CD4-positive, alpha-beta T cell (primary cell): ENCODE results near the gene NOL12. TPM values are rescaled to one million over a fixed set of nuclear protein-coding genes. Genes with fewer than 3 reads are reported as not detected.
A peak's percentile ranks its signal among the peaks of the same experiment; 100 is the strongest.

ENCODE experiments used
- ATAC-seq: fragments of 200-7000 bp; cut with Tn5 transposase; one replicate; pipeline ENCODE4 v1.10.0; 2022; ENCODE audit warnings: mild to moderate bottlenecking; ENCODE audit not compliant: poor library complexity
- CTCF ChIA-PET: fragments of 350-600 bp; sonication (Branson Sonifier 250); formaldehyde crosslinking; loops from one replicate; lab custom pipeline; 2021; ENCODE audit warnings: antibody characterized with exemption, inconsistent platforms; lab: Charles Lee
- POLR2A ChIA-PET: fragments of 350-600 bp; sonication (Branson Sonifier 250); formaldehyde crosslinking; loops from one replicate; lab custom pipeline; 2021; ENCODE audit warnings: antibody characterized with exemption, inconsistent platforms; lab: Charles Lee
- DNase-seq, 14 experiments: peaks; one replicate each; pipeline ENCODE4 v3.0.0-alpha.2; 2013 to 2020; ENCODE audit warnings: mixed read lengths in 2 of 14
- H3K27ac ChIP-seq, 2 donors: one replicate each; pipeline versions ENCODE4 v1.5.1 to v1.7.0; 2013; ENCODE audit warnings: low read length in 2 of 2, low read depth in 1 of 2, mild to moderate bottlenecking in 1 of 2
- H3K27me3 ChIP-seq, 2 experiments: 1 replicate in 1 of 2; 2 replicates in 1 of 2; pipeline versions ENCODE4 v1.6.1 to v1.7.0; 2013; ENCODE audit warnings: low read length in 2 of 2, control low read depth in 1 of 2, mild to moderate bottlenecking in 1 of 2, moderate library complexity in 1 of 2; ENCODE audit not compliant: insufficient read depth in 2 of 2, control insufficient read depth in 1 of 2
- H3K36me3 ChIP-seq: one replicate; pipeline ENCODE4 v1.6.1; 2013; ENCODE audit warnings: low read length, control low read depth; ENCODE audit not compliant: insufficient read depth
- H3K4me1 ChIP-seq: one replicate; pipeline ENCODE4 v1.6.1; 2013; ENCODE audit warnings: low read length, control low read depth; ENCODE audit not compliant: insufficient read depth
- H3K4me3 ChIP-seq: one replicate; pipeline ENCODE4 v1.5.1; 2013; ENCODE audit warnings: mild to moderate bottlenecking, low read length, moderate library complexity
- H3K9me3 ChIP-seq, 2 experiments: 1 replicate in 1 of 2; 2 replicates in 1 of 2; pipeline versions ENCODE4 v1.6.1 to v1.7.0; 2013; ENCODE audit warnings: low read length in 2 of 2, mild to moderate bottlenecking in 2 of 2, control low read depth in 1 of 2, moderate library complexity in 1 of 2; ENCODE audit not compliant: control insufficient read depth in 1 of 2, insufficient read depth in 1 of 2
- H3K27ac Mint-ChIP-seq: one replicate; pipeline ENCODE4 v1.8.0; 2020; ENCODE audit warnings: mixed read lengths
- H3K27me3 Mint-ChIP-seq: one replicate; pipeline ENCODE4 v1.8.0; 2021; ENCODE audit warnings: mixed read lengths
- H3K36me3 Mint-ChIP-seq: one replicate; pipeline ENCODE4 v1.8.0; 2021; ENCODE audit warnings: low read depth, mixed read lengths
- H3K4me1 Mint-ChIP-seq: one replicate; pipeline ENCODE4 v1.8.0; 2021; ENCODE audit warnings: low read depth, mixed read lengths
- H3K4me3 Mint-ChIP-seq: one replicate; pipeline ENCODE4 v1.8.0; 2020; ENCODE audit warnings: mild to moderate bottlenecking, mixed read lengths
- H3K9me3 Mint-ChIP-seq: one replicate; pipeline ENCODE4 v1.8.0; 2020; ENCODE audit warnings: mixed read lengths
- intact Hi-C, 2 experiments: fragments of 100-400 bp; cut with DNase I in 1 of 2; cut with micrococcal nuclease in 1 of 2; formaldehyde crosslinking; loops; one replicate each; pipeline versions ENCODE4 v1.15.1 to v1.9.0; 2023 to 2025; cut with DNase I, micrococcal nuclease
- total RNA-seq, 174 experiments: library from RNA in 2 of 174; stranded (reverse) in 2 of 174; gene quantifications; one replicate each; pipeline ENCODE4 v1.2.3 and lab custom pipeline; 2021 to 2026
- TF ChIP-seq, protein P1 (sequence below): fragments of 200-600 bp; IDR thresholded peaks from one replicate; pipeline ENCODE4 v1.8.0; 2022; ENCODE audit warnings: antibody characterized with exemption, mild to moderate bottlenecking

The NOL12 gene
- total RNA-seq, 2 experiments from 2014 or later, result 24.3 to 26.2 TPM

DNA sequence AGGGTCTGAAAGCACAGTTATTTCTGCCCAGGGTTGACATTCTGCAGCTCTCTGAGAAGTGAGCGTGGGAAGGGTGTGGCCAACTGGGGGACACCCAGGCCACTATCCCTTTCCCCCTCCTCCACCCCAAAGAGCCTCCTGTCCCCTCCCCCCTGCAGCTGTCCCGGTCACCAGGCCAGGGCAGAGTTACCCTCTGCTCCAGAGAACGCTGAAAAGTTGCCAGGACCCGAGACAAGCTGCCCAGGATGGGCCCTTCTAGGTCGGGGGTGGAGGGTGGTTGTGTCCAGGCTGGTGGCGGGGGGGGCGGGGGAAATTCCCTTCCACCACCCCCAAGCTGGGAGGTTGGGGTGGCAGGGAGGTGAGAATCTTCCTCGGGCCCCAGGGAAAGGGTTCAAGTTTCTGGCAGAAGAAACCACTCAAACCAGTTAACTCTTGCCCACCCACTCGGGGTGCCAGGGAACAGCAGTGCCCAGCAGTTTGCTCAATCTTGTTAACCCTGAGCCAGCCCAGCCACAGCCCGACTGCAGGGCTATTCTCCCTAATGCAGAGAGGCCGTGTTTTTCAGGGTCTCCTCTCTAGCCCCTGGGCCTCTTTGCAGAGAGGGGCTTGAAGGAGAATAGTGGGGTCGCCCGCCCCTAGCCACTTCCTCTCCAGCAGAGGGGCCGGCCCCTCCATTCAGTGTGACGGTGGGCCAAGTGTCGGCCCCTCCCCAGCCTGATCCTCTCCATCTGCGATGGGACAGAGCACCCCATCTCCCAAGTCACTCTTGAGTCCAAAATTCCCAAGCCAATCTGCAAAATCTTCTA, 10.0 kb upstream of the NOL12 start:
- ATAC-seq (no peak), DNase-seq (peak in 4 of 14 experiments; percentile 31 to 56 (median 46))
- Mint-ChIP-seq H3K4me1 (peaks cover 57% of the 10 kb centered on the region), H3K4me3 (peak overlapping the region; percentile 89), H3K27ac (peak overlapping the region; percentile 96), H3K9me3 (no peaks in the 10 kb centered on the region), H3K36me3 (peaks cover 9% of the 10 kb centered on the region), H3K27me3 (no peaks in the 10 kb centered on the region)
- Histone ChIP-seq H3K27me3 (no peaks in the 10 kb centered on the region), H3K4me1 (peaks cover 72% of the 10 kb centered on the region), H3K4me3 (peak overlapping the region; percentile 88), H3K9me3 (peaks cover 0 to 4% of the 10 kb centered on the region in 2 experiments), H3K36me3 (peaks cover 5% of the 10 kb centered on the region), H3K27ac (peak overlapping the region; percentile 91 to 99)
- POLR2A ChIA-PET, result interaction anchor here (0.9 to 10.5 kb wide), 10 partner anchors 10 to 168 kb away, joined by 3 to 256 read pairs (median 29); partner anchors contain the start of genes ANKRD54, GGA1, NOL12 and PDXP
- TF ChIP-seq, protein P1, sequence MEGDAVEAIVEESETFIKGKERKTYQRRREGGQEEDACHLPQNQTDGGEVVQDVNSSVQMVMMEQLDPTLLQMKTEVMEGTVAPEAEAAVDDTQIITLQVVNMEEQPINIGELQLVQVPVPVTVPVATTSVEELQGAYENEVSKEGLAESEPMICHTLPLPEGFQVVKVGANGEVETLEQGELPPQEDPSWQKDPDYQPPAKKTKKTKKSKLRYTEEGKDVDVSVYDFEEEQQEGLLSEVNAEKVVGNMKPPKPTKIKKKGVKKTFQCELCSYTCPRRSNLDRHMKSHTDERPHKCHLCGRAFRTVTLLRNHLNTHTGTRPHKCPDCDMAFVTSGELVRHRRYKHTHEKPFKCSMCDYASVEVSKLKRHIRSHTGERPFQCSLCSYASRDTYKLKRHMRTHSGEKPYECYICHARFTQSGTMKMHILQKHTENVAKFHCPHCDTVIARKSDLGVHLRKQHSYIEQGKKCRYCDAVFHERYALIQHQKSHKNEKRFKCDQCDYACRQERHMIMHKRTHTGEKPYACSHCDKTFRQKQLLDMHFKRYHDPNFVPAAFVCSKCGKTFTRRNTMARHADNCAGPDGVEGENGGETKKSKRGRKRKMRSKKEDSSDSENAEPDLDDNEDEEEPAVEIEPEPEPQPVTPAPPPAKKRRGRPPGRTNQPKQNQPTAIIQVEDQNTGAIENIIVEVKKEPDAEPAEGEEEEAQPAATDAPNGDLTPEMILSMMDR, result no peak
- CTCF ChIA-PET, result interaction anchor here (1.0 to 12.8 kb wide), 2 partner anchors 35 to 69 kb away, joined by 6 to 171 read pairs; partner anchors contain the start of gene SH3BP1
- intact Hi-C loops, result no loop called here

- TF ChIP-seq, protein P1, result no peak
- intact Hi-C loops, result loop anchor here (1.0 kb wide), 2 partner anchors 19 to 69 kb away; partner anchors contain the start of genes GGA1 (in 1 of the 2) and PDXP (in 1 of the 2)
- Histone ChIP-seq H3K27me3 (no peaks in the 10 kb centered on the region), H3K4me3 (peak overlapping the region; percentile 88), H3K4me1 (peaks cover 72% of the 10 kb centered on the region), H3K36me3 (peaks cover 5% of the 10 kb centered on the region), H3K9me3 (peaks cover 0 to 4% of the 10 kb centered on the region in 2 experiments), H3K27ac (peak overlapping the region; percentile 91 to 99)
- Mint-ChIP-seq H3K9me3 (no peaks in the 10 kb centered on the region), H3K4me1 (peaks cover 58% of the 10 kb centered on the region), H3K27ac (peak overlapping the region; percentile 96), H3K27me3 (no peaks in the 10 kb centered on the region), H3K4me3 (peak overlapping the region; percentile 89), H3K36me3 (peaks cover 9% of the 10 kb centered on the region)
- ATAC-seq (peak; percentile 83), DNase-seq (peak; percentile 90 to 97 (median 94))
- POLR2A ChIA-PET, result interaction anchor here (0.7 to 10.5 kb wide), 14 partner anchors 9 to 376 kb away, joined by 3 to 256 read pairs (median 19); partner anchors contain the start of genes ANKRD54, GGA1, NOL12 and PDXP
- CTCF ChIA-PET, result interaction anchor here (0.7 to 12.8 kb wide), 3 partner anchors 36 to 84 kb away, joined by 3 to 171 read pairs (median 5); partner anchors contain the start of gene SH3BP1
Observed at GRCh38 chr22:37676736-37677492, 9.2 kb upstream of the NOL12 start.

GRCh38 chr22:37677493-37677974, 8.6 kb upstream of the NOL12 start:
- Histone ChIP-seq H3K27ac (peak overlapping the region; percentile 91 to 99), H3K9me3 (peaks cover 0 to 4% of the 10 kb centered on the region in 2 experiments), H3K27me3 (no peaks in the 10 kb centered on the region), H3K36me3 (peaks cover 5% of the 10 kb centered on the region), H3K4me1 (peaks cover 66% of the 10 kb centered on the region), H3K4me3 (peak overlapping the region; percentile 88)
- intact Hi-C loops, result loop anchor here (1.0 kb wide), 2 partner anchors 19 to 69 kb away; partner anchors contain the start of genes GGA1 (in 1 of the 2) and PDXP (in 1 of the 2)
- Mint-ChIP-seq H3K4me1 (peaks cover 52% of the 10 kb centered on the region), H3K4me3 (peak overlapping the region; percentile 89), H3K27ac (peak overlapping the region; percentile 96), H3K36me3 (peaks cover 9% of the 10 kb centered on the region), H3K27me3 (no peaks in the 10 kb centered on the region), H3K9me3 (no peaks in the 10 kb centered on the region)
- DNase-seq (peak in 1 of 14 experiments; percentile 15), ATAC-seq (peak; percentile 63)
- TF ChIP-seq, protein P1, result no peak
- ChIA-PET CTCF (interaction anchor here (0.7 to 12.8 kb wide), 3 partner anchors 36 to 85 kb away, joined by 3 to 171 read pairs (median 5); partner anchors contain the start of gene SH3BP1), POLR2A (interaction anchor here (0.7 to 10.5 kb wide), 14 partner anchors 9 to 377 kb away, joined by 3 to 256 read pairs (median 19); partner anchors contain the start of genes ANKRD54, GGA1, NOL12 and PDXP)
